WI38 (cell line): ENCODE results near the gene ABCA9.

Source experiments
- H3K4me3 ChIP-seq: 2 replicates; pipeline ENCODE4 v1.5.1; 2011; ENCODE audit warnings: low read depth, mild to moderate bottlenecking, control low read depth, low read length
- CTCF ChIP-seq: IDR thresholded peaks from 2 replicates; pipeline ENCODE4 v1.5.1; 2012; ENCODE audit warnings: low read depth, mild to moderate bottlenecking, control low read depth, low read length

ABCA9 gene

DNA sequence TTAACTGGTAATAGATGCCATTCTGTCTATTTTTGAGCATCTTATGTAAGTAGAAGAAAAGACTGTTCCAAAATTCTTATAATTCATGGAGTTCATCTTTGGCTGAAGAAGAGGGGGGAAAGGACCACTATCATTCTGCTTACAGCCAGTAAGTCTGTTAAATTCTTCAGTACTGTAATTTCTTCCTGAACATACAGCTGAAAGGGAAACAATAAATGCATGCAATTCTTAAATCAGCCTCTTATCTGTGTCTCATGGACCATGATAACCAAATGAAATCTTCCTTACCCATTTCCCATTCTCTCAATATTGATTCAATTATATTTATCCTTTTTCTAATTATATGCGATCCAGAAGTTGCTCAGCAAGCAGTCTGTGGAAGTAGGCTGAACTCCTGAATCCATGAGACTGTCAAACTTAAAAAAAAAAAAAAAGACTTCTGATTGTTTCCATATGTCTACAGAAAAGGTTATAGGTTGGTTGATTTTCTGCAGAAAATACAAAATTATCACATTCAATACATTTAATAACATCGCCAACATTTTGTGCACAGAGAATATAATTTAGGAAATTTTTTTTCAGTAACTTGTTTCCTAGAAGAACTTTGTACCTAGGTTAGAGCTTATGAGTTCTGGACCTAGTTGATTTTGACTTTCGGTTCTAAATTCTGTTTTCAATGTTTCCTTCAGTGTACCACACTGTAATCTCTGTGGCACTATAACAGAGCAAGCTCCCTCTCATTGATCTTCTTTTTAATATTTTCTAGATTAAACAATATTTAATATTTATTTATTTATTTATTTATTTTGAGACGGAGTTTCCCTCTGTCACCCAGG lies 1.2 kb upstream of the ABCA9 start:
- TF ChIP-seq CTCF: no peak
- H3K4me3 ChIP-seq: no peak overlapping the region

- TF ChIP-seq CTCF: no peak
- no peak overlapping the region for H3K4me3 ChIP-seq
Observed at GRCh38 chr17:69059458-69060175, 1.1 kb downstream of the ABCA9 start.

- no peak for TF ChIP-seq CTCF
- no peak overlapping the region for H3K4me3 ChIP-seq
Observed at GRCh38 chr17:69058165-69058564, 2.6 kb downstream of the ABCA9 start.

DNA sequence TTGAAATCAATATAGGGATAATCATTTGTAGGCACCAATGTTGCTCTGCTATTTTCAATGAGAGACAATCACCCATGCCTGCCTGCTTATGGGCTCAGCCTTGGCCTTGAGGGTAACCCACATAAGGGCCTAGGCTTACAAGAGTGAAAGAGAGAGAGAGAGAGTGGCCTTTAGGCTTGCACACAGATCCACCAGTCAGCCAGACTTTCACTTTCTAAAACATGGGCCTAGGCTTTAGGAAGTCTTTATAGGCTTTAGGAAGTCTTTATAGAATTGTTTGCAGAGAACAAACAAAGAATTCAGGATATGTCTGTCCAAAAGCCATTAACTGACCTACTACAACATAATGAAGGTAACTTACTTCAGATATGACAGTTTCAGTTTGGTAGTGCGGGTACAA lies 3.4 kb downstream of the ABCA9 start:
- TF ChIP-seq CTCF: no peak
- no peak overlapping the region for H3K4me3 ChIP-seq

- no peak for TF ChIP-seq CTCF
- no peak overlapping the region for H3K4me3 ChIP-seq
Observed at GRCh38 chr17:69056179-69056823, 4.4 kb downstream of the ABCA9 start.

DNA sequence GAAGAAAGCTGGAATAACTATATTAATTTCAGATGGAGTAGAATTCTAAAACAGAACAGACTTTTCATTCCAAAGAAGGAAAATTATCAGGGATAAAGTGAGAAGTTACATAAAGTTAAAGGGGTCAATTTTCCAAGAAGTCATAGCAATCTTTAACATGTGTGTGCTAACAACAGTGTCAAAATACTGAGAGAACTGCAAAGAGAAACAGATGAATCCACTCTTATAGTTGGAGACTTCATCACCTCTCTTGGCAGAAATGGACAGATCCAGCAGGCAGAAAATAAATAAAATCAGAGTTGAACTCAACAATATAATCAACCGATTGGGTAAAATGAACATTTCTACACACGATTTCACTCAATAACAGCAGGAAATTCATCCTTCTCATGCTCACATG lies 5.4 kb downstream of the ABCA9 start:
- H3K4me3 ChIP-seq: no peak overlapping the region
- TF ChIP-seq CTCF: no peak
